Mesothelial cell of epicardium (in vitro differentiated cells): ENCODE data around the gene ARHGAP4. TPM values are rescaled to one million over a fixed set of nuclear protein-coding genes. Genes with fewer than 3 reads are reported as not detected.
A peak's percentile ranks its signal among the peaks of the same experiment; 100 is the strongest.

Experiments
- DNase-seq, 2 experiments: peaks; one replicate each; pipeline ENCODE4 v3.0.0; 2021; ENCODE audit warnings: low spot score in 2 of 2; ENCODE audit not compliant: unreplicated experiment in 2 of 2
- H3K27ac Mint-ChIP-seq: 2 replicates; pipeline ENCODE4 v1.8.0; 2021; ENCODE audit warnings: mixed read lengths
- H3K27me3 Mint-ChIP-seq: 2 replicates; pipeline ENCODE4 v1.8.0; 2021; ENCODE audit warnings: low read depth, mixed read lengths
- H3K36me3 Mint-ChIP-seq: 2 replicates; pipeline ENCODE4 v1.8.0; 2021; ENCODE audit warnings: mixed read lengths
- H3K4me1 Mint-ChIP-seq: 2 replicates; pipeline ENCODE4 v1.8.0; 2021; ENCODE audit warnings: mixed read lengths
- H3K4me3 Mint-ChIP-seq: 2 replicates; pipeline ENCODE4 v1.8.0; 2021; ENCODE audit warnings: mild to moderate bottlenecking, moderate library complexity, mixed read lengths
- H3K9me3 Mint-ChIP-seq: 2 replicates; pipeline ENCODE4 v1.8.0; 2021; ENCODE audit warnings: mixed read lengths
- total RNA-seq: library from RNA; stranded (reverse); gene quantifications from 3 replicates; pipeline ENCODE4 v1.2.1, GENCODE V29; 2021
- TF ChIP-seq, protein P1 (sequence below): fragments of 200-600 bp; sonication (generic); IDR thresholded peaks from one replicate; pipeline ENCODE4 v1.5.0; 2021; ENCODE audit warnings: antibody characterized with exemption; ENCODE audit not compliant: unreplicated experiment

The ARHGAP4 gene
- total RNA-seq, 1 donor from 2014 or later = 62.8 TPM

DNA sequence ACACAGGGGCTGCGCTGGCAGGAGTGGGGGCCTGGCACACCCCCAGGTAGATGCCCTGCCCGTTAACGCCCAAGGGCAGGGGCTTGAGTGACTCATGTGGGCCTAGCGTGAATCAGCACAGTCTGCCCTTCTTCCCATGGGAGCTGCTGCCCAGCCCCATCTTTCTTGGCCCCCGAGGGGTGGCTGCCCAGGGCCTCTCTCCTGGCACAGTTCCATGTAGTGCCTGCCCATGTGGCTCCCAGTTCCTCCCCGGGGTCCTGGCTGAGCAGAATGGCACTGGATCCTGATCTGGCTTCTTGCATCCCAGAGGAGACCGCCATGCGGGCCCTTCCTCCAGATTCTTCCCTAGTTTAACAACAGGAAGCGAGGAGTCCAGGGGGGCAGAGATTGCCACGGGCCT, 23.7 kb downstream of the ARHGAP4 start:
- TF ChIP-seq, protein P1, sequence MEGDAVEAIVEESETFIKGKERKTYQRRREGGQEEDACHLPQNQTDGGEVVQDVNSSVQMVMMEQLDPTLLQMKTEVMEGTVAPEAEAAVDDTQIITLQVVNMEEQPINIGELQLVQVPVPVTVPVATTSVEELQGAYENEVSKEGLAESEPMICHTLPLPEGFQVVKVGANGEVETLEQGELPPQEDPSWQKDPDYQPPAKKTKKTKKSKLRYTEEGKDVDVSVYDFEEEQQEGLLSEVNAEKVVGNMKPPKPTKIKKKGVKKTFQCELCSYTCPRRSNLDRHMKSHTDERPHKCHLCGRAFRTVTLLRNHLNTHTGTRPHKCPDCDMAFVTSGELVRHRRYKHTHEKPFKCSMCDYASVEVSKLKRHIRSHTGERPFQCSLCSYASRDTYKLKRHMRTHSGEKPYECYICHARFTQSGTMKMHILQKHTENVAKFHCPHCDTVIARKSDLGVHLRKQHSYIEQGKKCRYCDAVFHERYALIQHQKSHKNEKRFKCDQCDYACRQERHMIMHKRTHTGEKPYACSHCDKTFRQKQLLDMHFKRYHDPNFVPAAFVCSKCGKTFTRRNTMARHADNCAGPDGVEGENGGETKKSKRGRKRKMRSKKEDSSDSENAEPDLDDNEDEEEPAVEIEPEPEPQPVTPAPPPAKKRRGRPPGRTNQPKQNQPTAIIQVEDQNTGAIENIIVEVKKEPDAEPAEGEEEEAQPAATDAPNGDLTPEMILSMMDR = no peak
- Mint-ChIP-seq H3K27me3 (no peaks in the 10 kb centered on the region), H3K4me1 (peaks cover 25% of the 10 kb centered on the region), H3K36me3 (no peaks in the 10 kb centered on the region), H3K27ac (no peak overlapping the region), H3K9me3 (peaks cover 22% of the 10 kb centered on the region), H3K4me3 (no peak overlapping the region)
- DNase-seq = no peak

DNA sequence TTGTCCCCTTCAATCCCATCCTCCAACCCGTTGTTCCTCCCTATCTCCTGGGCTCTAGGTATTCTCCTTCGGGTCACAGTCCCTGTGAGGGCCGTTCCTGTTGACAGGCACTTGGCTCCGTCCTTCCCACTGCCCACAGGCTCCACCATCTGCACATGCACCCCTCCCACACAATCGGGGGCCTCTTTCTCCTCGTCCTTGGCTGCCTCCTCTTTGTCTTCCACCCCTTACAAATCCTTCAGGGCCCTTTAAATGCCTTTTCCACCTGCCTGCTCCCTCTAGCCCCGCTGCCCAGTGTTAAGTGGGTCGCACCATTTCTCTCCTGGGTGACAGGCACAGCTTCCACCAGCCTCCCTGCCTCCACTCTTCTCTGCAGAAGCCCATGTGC, 24.3 kb downstream of the ARHGAP4 start:
- peak overlapping the region; percentile 15 for H3K4me3 Mint-ChIP-seq
- TF ChIP-seq, protein P1 = no peak
- no peaks in the 10 kb centered on the region for H3K27me3 Mint-ChIP-seq
- no peaks in the 10 kb centered on the region for H3K36me3 Mint-ChIP-seq
- H3K27ac Mint-ChIP-seq = peak overlapping the region; percentile 56
- DNase-seq = no peak
- H3K4me1 Mint-ChIP-seq = peaks cover 25% of the 10 kb centered on the region
- H3K9me3 Mint-ChIP-seq = peaks cover 22% of the 10 kb centered on the region

DNA sequence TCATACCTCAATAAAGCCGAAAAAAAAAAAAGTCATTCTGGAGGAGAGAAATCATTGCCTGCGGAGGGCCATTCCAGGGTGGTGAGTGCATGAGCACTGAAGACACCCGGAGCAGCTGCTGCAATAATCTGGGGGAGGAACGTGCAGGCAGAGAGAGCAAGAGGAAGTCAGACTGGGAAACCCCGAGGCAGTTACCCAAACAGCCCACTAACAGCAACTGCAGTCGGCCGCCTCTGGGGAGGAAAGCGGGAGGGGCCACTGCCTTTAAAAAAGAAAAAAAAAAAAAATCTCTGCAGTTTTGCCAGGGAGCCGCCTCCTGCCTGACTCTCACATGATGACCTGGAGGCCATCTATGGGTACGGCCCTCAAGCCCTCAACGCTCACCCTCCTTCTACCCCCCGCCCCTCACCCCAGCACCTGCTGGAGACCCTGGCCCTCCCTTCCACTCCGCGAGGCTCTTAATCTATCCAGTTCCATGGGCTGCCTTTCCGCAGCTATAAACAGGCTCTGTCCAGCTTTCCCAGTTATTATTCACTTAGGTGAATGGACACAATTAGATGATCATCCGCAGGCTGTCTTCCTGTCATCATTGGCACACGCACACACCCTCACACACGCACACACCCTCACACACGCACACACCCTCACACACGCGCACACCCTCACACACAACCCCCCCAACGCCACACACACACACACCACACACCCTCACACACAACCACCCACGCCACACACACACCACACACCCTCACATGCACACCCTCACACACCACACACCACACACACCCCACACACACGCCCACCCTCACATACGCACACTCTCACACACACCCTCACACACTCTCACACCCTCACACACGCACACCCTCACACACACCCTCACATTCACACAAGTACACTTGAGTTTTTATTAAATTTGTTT, 25.0 kb downstream of the ARHGAP4 start:
- Mint-ChIP-seq H3K36me3 (no peaks in the 10 kb centered on the region), H3K4me3 (peak overlapping the region; percentile 8), H3K4me1 (peaks cover 25% of the 10 kb centered on the region), H3K27me3 (no peaks in the 10 kb centered on the region), H3K27ac (peak overlapping the region; percentile 73), H3K9me3 (peaks cover 22% of the 10 kb centered on the region)
- peak in 1 of 2 experiments; percentile 24 for DNase-seq
- TF ChIP-seq, protein P1 = no peak

DNA sequence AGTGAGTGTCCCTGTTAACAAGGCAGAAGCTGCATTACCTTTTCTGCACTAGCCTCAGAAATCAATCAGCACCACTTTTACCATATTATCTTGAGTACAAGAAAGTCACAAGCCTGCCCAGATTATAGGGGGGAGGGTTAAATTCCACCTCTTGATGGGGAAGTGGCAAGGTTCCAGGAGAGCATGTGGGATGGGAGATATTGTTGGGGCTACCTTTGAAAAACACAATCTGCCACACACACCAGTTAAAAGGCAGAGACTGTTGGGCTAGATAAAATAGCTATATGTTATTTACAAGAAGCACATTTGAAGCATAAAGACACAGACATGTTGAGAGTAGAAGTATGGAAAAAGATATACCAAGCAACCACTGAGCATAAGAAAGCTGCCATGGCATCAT, 28.2 kb downstream of the ARHGAP4 start:
- Mint-ChIP-seq H3K36me3 (no peaks in the 10 kb centered on the region), H3K4me1 (peaks cover 15% of the 10 kb centered on the region), H3K4me3 (no peak overlapping the region), H3K9me3 (peaks cover 20% of the 10 kb centered on the region), H3K27me3 (no peaks in the 10 kb centered on the region), H3K27ac (no peak overlapping the region)
- TF ChIP-seq, protein P1 = no peak
- no peak for DNase-seq

DNA sequence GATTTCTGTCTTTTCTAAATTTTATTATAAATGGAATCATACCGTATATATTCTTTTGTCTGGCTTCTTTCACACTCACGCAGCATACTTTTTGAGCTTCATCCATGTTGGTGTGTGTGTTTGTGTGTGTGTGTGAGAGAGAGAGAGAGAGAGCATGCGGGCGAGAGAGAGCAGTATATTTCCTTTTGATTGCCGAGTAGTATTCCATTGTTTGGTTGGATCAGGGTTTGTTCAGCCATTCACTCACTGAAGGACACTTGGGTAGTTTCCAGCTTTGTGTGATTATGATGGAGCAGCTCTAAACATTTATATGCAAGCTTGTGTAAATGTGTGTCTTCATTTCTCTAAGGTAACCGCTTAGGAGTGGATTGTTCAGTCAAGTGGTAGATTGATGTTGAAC, 36.9 kb downstream of the ARHGAP4 start:
- Mint-ChIP-seq H3K9me3 (peaks cover 16% of the 10 kb centered on the region), H3K4me1 (peaks cover 4% of the 10 kb centered on the region), H3K27ac (no peak overlapping the region)

More for the DNA sequence above, 36.9 kb downstream of the ARHGAP4 start:
- H3K27me3 Mint-ChIP-seq = peaks cover 45% of the 10 kb centered on the region
- H3K36me3 Mint-ChIP-seq = no peaks in the 10 kb centered on the region
- no peak overlapping the region for H3K4me3 Mint-ChIP-seq
- no peak for DNase-seq
- TF ChIP-seq, protein P1 = no peak
